Measurements from ENCODE around the gene RAB37.

Gene RAB37

DNA sequence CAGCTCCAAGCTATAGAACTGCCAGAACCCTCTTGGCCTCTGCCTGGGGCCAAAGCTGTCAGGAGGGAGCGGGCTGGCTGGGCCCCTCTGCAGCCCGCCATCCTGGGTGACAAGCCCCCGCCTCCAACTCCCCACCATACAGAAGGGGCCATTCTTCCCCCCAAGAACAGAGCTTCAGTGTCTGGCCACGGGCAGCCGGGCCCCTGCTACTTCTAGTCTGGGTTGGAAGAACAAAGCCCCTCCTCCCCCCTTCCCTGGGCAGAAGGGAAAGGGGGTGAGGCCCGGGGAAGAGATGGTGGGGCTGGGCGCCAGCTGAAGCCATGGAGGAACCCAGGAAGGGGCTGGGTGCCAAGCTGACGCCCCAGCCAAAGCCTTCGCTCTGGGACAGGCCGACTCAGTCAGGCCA lies 30.1 kb downstream of the RAB37 start:
- TF ChIP-seq, protein P1, sequence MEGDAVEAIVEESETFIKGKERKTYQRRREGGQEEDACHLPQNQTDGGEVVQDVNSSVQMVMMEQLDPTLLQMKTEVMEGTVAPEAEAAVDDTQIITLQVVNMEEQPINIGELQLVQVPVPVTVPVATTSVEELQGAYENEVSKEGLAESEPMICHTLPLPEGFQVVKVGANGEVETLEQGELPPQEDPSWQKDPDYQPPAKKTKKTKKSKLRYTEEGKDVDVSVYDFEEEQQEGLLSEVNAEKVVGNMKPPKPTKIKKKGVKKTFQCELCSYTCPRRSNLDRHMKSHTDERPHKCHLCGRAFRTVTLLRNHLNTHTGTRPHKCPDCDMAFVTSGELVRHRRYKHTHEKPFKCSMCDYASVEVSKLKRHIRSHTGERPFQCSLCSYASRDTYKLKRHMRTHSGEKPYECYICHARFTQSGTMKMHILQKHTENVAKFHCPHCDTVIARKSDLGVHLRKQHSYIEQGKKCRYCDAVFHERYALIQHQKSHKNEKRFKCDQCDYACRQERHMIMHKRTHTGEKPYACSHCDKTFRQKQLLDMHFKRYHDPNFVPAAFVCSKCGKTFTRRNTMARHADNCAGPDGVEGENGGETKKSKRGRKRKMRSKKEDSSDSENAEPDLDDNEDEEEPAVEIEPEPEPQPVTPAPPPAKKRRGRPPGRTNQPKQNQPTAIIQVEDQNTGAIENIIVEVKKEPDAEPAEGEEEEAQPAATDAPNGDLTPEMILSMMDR (IDR thresholded peaks at IDR 0.05): no peak
- no peak for DNase-seq (ENCODE audit: low spot score)
- no peak overlapping the region for H3K4me3 ChIP-seq
- H3K27ac ChIP-seq: peak overlapping the region in 1 of 2 donors; percentile 16

DNA sequence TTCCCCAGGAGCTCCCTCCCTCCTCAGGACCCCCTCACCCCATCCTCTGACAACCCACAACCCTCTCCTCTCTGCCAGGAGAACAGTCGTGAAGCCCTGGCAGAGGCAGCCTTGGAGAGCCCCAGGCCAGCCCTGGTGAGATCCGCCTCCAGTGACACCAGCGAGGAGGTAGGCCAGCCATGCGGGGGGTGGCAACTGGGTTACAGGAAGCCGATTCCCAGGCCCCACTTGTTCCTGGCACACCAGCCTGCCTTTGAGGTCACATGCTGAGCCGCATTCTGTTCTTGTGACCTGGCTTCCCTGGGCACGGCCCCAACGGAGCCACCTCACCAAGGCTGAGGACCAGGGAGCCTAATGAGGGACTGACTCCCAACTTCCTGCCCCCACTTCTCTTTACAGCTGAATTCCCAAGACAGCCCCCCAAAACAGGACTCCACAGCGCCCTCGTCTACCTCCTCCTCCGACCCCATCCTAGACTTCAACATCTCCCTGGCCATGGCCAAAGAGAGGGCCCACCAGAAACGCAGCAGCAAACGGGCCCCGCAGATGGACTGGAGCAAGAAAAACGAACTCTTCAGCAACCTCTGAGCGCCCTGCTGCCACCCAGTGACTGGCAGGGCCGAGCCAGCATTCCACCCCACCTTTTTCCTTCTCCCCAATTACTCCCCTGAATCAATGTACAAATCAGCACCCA lies 31.2 kb downstream of the RAB37 start:
- Histone ChIP-seq H3K4me3 (no peak overlapping the region), H3K27ac (peak overlapping the region in 1 of 2 donors; percentile 22)
- TF ChIP-seq, protein P1 (IDR thresholded peaks at IDR 0.05): no peak
- no peak for DNase-seq (ENCODE audit: low spot score)

- DNase-seq (ENCODE audit: low spot score): no peak
- Histone ChIP-seq H3K4me3 (no peak overlapping the region), H3K27ac (peak overlapping the region in 1 of 2 donors; percentile 22)
- TF ChIP-seq, protein P1 (IDR thresholded peaks at IDR 0.05): no peak
These were observed 31.7 kb downstream of the RAB37 start for GRCh38 chr17:74768763-74769114.

DNA sequence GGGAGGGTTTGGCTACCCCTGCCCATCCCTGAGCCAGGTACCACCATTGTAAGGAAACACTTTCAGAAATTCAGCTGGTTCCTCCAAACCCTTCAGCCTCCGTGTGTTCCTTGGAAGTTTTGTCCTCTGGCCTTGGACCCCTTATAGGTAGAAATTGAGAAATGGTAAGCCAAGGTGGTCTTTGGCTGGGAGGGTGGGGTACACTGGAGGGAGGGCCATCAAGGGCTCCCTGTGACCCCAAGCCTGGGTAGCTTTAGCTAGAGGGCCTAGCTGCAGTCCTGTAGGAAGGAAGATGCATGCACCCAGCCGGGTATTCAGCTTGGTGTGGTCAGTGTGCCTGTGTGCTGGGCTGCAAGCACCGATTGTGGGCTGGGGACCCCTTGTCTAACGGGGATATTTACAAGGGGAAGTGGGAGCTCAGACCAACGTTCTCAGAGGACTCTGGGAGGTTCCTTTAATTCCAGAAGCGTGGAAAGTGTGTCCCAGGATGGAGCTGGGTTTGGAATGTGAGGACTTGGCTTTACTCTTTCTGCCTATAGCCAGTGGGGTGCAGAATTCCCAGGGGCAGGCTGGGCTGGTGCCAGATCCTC lies 32.3 kb downstream of the RAB37 start:
- Histone ChIP-seq H3K4me3 (no peak overlapping the region), H3K27ac (no peak overlapping the region)
- no peak for DNase-seq (ENCODE audit: low spot score)
- TF ChIP-seq, protein P1 (IDR thresholded peaks at IDR 0.05): no peak

DNA sequence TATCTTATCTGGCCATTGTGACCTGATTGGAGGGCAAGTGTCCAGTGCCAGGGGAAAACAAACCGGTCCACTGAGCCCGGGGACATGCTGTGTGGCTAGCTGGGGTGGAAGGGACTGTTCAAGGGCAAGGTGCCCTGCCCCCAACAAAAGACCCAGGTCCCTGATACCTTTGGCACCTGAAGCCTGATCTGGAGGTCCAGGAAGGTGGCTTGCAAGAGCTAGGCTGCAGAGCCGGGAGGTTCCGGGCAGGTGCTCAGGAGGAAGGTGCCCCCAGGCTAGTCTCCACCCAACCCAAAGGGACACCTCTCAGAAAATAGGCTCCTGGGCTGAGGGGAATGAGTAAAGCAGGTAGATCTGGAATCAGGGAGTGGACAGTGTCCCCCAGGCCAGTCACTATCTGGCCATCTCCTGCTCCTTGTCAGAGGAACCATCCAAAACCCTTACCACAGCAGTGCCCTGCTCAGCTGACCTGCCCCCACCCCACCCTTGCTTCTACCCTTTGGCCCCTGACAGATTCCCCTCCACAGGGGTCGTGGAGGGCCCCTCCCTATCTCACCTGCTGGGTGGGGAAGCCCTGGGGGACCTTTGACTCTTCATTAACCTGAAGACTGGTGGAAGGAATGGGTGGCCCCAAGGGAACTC lies 32.9 kb downstream of the RAB37 start:
- no peak overlapping the region for H3K27ac ChIP-seq

DNA sequence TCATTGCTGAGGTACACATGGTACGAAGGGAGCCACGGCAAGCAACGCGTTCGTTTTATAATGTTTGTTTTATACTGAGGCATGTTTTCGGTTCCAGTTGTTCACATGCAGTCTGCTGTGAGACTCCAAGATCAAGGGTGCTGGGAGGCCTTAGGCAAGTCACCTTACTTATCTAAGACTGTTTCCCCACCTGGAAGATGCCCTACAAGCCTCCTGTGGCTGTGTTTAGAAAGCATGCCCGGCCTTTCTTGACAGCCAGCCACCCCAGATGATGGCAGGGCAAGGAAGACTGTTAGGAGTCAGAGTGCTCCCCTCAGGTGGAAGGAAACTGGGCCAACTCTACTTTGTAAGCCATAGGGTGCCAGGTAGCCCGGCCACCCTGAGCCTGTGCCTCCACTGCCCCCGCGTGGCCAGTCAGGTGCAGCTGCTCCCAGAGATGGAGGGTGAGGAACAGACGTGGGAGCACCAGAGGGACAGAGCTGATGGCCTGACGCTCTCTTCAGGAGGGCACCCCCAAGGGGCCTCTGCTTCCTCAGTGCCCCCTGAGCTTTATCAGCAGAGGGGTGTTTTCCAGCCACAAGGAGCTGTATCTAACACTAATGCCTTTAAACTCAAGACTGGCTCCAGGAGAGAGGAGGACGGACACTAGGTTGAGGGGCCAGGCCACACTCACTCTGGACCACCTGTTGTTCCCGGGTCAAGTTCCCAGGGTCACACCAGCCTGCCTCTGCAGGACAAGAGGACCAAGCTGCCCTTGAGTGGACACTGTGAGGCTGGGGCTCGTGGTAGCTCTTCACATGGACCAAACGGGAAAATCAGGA lies 33.7 kb downstream of the RAB37 start:
- DNase-seq (ENCODE audit: low spot score): peak; percentile 64
- no peak overlapping the region for H3K27ac ChIP-seq
- TF ChIP-seq, protein P1 (IDR thresholded peaks at IDR 0.05): peak; percentile 28
- H3K4me3 ChIP-seq: no peak overlapping the region

More for the DNA sequence above, 32.9 kb downstream of the RAB37 start:
- no peak for DNase-seq (ENCODE audit: low spot score)
- no peak overlapping the region for H3K4me3 ChIP-seq
- TF ChIP-seq, protein P1 (IDR thresholded peaks at IDR 0.05): no peak

All from coronary artery (tissue), 2 donors.